NCI-H2171 treated with DMSO at 0.1 percent for 48 hours (cell line): ENCODE data around the gene NEMP1.
A peak's percentile ranks its signal among the peaks of the same experiment; 100 is the strongest.
"Not testable (repeated sequence)": the region's sequence is repeated elsewhere in the genome, so short reads cannot be mapped to it uniquely, and the experiment has no call there.

Source experiments
- DNase-seq: peaks from one replicate; lab custom pipeline; 2025; lab: John Stamatoyannopoulos, UW

Gene NEMP1, protein sequence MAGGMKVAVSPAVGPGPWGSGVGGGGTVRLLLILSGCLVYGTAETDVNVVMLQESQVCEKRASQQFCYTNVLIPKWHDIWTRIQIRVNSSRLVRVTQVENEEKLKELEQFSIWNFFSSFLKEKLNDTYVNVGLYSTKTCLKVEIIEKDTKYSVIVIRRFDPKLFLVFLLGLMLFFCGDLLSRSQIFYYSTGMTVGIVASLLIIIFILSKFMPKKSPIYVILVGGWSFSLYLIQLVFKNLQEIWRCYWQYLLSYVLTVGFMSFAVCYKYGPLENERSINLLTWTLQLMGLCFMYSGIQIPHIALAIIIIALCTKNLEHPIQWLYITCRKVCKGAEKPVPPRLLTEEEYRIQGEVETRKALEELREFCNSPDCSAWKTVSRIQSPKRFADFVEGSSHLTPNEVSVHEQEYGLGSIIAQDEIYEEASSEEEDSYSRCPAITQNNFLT

GRCh38 chr12:57078519-57079404 lies at the start of gene NEMP1:
Gene NEMP1, minus strand, starts transcription at chr12:57078791. Its CDS starts 46 bp downstream, at chr12:57078745.
- peak; percentile 100 for DNase-seq

GRCh38 chr12:57127726-57128518 lies 49.3 kb upstream of the NEMP1 start, which contains the start of gene LRP1:
Gene LRP1, plus strand, starts transcription at chr12:57128483. Its CDS starts 482 bp downstream, at chr12:57128965.
- DNase-seq = peak; percentile 79

GRCh38 chr12:57127101-57127725 lies 48.6 kb upstream of the NEMP1 start:
- peak; percentile 62 for DNase-seq

DNA sequence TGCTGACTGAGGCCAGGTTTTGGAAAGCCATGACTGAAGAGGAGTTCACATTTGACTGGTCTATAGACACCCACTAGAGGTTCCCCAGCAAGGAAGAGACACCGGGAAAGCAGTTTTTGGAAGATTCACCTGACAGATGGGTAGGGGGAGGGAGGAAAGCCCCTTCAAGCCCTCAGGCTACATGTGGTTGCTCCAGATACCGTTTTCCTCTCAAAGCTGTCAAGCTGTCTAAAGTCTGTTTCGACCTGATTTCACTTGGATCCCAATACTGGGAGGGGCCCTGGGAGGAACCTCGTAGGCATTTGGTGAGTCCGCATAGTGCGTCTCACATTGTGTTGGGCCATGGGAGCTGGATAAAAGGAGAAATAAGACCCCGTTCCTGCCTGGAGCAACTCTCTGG lies 48.0 kb upstream of the NEMP1 start:
- DNase-seq = peak; percentile 74

GRCh38 chr12:57126061-57126460 lies 47.5 kb upstream of the NEMP1 start:
- DNase-seq = no peak

DNA sequence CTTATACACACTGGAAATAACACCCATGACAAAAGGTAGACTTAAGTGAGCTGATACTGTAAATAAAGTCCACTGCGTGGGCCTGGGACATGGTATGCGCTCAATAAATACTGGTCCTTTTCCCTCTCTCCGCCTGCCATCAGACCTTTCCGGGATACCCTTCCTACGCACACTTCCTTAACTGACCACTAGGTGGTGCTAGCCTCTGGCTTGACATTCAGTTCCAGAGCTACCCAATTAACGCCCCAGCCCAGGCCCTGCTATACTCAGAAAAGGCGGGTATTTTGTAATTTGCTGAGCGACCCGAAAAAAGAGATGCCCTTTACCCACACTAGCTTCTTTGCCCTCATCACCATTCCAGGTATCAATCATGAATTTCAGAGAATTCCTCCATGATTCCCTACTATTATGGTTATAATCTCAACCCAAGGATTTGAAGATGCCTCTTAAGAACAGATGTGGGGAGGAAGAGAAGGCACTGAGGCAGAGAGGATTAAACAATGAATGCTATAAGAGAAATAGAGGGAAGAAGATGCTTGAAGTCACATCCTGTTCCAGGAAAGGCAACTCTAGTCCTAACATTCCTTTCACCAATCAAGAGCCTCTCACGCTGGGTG lies 45.8 kb upstream of the NEMP1 start:
- peak; percentile 85 for DNase-seq

DNA sequence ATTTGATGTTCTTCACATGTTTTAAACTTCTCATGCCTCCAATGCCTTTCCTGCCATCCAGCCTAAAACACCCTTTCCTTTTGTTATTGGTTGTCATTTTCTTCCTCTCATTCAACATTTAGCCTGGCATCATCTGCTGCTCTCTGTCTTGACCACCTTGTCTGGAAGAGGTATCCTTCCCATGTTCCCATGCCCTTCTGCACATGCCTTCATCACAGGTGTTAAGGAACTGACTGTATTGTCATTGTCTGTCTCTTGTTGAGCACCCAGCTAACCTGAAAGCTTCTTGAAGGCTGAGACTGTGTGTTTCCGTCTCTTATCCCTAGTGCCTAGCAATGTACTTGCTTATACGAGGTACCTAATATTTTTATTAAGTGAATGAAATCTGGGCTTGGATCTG lies 45.2 kb upstream of the NEMP1 start:
- no peak for DNase-seq

GRCh38 chr12:57120718-57121117 lies 42.1 kb upstream of the NEMP1 start:
- not testable (repeated sequence) for DNase-seq

GRCh38 chr12:57119294-57120085 lies 40.9 kb upstream of the NEMP1 start:
- DNase-seq = no peak

DNA sequence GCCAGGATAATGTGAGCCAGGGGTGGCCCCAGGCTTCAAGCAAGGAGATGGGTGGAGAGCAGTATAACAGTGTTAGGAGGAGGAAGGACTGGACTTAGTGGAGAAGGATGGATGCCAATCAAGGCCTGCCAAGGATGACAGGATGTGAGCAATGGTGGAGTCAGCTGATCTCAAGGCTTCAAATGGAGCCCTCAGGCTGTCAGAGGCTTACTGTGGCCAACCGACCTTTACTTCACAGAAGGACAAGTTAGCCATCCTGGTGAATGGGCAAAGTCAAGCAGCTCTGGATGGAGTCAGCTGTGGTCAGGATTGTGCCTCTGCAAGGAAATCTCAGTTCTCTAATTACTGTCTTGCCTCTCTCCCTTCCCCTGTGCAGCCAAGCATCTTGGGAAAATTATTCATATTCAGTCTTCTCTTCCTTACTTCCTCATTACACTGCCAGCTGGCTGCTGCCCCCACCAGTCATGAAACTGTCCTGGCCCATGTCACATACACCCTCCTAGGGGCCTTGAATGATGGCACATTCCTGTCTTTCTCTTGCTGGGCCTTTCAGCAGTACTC lies 40.2 kb upstream of the NEMP1 start:
- DNase-seq = no peak

- no peak for DNase-seq
These were observed 38.1 kb upstream of the NEMP1 start for GRCh38 chr12:57116580-57117281.

GRCh38 chr12:57112492-57113294 lies 34.1 kb upstream of the NEMP1 start:
- no peak for DNase-seq

DNA sequence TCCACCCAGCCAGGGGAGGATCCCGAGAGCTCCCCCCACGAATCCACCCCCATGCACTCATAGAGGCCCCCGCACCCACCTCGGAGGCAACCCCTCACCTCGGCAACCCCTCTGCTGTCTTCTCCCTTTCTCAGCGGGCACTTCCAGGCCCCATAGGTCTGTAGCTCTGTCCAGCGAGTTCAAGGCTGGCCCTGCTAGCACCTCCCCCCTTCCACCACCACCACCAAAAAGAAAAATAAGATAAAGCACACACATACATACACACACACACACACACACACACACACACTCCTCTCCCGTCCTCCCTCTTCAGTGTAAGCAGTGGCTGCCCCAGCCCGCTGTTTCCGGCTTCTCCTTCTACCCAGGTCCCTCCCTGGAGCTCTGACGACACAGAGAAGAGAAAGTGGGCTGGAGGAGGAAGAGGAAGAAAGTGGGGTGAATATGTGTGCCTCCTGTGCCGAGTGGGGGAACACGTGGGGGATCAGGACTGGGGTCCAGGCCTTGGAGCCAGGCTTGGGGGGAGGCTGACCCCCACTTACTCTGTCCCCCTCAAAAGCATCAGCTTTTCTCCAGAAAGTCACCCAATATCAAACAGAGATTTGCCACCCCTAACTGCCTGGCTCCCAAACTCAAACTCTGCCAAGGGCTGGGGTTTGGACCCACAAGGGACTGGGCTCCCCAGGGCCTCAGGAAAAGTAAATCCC lies 32.6 kb upstream of the NEMP1 start, which contains the start of gene STAT6:
Gene STAT6 (minus strand): TSS at position 332 of the 704 bp plus-strand sequence. CDS start 3,084 bp downstream, outside the sequence.
- no peak for DNase-seq

DNA sequence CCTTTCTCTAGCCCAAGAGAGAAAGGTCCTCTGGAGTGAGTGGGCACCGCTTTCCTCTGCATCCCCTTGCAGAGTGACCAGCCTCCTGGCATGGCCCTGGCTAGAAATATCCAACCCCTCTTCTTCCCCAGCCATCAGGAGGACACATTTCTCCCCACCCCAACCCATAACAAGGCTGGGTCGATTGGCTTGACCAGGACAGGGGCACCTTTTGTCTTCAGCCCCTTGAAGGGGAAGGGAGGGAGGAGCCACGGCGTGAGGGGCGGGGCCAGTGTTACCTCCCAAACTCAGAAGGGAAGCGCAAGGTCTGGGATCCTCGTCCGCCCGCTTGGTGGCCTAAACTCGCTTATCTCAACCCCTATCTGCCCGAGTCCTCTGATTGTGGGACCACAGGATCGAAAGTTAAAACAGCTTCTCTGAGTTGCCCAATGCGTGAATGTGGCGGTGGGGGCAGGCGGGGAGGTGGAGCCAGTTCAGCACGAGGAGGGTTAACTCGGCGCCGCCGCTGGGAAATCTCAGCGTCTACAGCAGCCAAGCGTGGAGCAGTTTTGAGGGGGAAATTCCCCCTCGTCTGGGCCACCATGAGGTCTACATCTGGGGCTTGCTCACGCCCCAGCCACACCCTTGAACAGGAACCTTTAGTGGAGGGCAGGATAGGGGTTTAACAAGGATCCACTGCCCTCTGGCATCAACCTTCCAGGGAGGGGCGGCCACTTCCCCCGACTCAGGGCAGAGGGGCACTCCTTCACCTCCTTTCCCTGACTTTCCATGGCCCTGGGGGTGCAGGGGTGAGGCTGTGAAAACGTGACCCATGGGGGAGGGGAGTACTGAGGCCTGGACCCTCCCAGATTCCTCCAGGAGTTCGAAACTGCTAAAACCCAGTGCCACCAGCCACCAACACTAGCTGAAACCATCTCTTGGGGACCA lies 31.8 kb upstream of the NEMP1 start:
- DNase-seq = no peak

DNA sequence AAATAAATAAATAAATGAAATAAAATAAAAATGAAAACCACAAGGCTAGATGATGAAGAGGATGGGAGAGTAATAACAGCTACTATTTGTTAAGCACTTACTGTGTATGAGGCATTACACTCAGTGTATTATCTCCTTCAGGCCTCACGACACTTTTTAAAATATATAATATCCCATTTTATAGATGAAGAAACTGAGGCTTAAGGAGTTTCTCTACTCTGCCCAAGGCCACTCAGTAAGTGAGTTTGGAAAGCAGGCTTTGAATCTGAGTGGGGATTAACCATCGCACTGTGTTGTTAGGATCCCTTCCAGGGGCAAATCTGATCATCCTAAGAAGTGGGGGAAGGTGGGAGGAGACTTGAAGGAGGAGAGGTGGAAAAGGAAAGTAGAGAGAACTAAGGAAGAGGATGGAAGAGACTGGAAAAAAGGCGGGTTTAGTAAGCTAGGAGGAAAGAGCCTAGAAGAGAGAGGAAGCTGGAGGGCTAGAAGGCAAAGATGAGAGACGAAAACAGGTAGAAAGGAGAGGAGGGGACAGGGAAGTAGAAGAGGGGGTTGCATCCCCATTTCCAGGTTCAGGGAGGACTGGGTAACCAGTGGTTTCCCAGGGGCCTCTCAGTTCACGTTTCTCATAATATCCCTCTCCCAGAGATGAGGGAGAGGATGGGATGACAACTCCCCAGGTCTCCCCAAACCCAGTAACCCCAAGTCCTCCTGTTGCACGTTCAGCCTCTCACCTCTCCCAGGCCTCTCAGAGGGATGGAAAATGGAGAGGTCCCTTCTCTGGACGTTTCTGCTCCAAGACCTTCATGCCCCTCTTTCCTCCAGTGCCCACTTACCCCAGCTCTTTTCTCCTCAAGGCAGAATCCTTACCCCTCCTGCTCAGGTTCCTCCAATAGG lies 30.9 kb upstream of the NEMP1 start:
- no peak for DNase-seq
